Retina (tissue), 1 donor: Measurements from ENCODE around the gene CENPN.

Experiments used
- DNase-seq: peaks from one replicate; pipeline ENCODE4 v3.0.0-alpha.2; 2016

Gene CENPN

DNA sequence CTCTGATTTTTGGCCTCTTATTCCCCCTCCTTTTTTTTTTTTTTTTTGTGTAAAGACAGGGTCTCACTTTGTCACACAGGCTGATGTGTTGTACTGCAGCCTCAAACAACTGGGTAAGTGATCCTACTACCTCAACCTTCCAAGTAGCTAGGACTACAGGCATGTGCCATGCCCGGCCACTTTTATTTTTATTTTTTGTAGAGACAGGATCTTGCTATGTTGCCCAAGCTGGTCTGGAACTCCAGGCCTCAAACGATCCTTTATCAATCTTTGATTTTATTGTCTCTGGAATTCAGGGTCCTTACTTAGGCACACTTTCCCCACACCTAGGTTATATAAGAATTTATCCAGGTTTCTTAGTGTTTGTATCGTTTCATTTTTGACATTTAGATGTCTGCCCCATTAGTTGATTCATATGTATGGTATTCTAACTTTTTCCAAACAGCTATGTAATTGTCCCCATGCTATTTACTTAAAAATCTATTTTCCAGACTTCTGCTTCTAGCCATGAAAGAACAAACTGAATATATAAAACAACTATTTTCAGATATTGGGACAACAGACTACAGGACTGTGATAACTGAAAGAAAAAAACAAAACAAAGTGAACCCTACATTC lies 14.2 kb upstream of the CENPN start:
- DNase-seq = no peak

GRCh38 chr16:80993307-80993706 lies 13.7 kb upstream of the CENPN start:
- no peak for DNase-seq

- DNase-seq = no peak
These were observed 13.2 kb upstream of the CENPN start for GRCh38 chr16:80993834-80994233.

DNA sequence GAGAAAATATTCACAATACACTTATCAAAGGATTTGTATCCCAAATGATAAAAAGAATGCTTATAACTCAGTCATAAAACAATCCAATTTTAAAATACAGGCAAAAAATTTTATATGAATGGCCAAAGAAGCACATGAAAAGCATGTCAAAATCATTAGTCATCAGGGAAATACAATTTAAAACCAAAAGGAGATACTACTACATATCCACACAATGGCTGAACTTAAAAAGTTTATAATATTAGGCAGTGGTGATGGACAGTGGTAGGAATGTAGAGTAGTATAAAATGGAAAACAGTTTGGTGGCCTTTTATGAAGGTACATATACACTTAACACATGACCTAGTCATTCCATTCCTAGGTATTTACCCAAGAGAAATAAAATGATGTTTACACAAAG lies 12.6 kb upstream of the CENPN start:
- no peak for DNase-seq

GRCh38 chr16:80996688-80997138 lies 10.3 kb upstream of the CENPN start:
- DNase-seq = no peak

DNA sequence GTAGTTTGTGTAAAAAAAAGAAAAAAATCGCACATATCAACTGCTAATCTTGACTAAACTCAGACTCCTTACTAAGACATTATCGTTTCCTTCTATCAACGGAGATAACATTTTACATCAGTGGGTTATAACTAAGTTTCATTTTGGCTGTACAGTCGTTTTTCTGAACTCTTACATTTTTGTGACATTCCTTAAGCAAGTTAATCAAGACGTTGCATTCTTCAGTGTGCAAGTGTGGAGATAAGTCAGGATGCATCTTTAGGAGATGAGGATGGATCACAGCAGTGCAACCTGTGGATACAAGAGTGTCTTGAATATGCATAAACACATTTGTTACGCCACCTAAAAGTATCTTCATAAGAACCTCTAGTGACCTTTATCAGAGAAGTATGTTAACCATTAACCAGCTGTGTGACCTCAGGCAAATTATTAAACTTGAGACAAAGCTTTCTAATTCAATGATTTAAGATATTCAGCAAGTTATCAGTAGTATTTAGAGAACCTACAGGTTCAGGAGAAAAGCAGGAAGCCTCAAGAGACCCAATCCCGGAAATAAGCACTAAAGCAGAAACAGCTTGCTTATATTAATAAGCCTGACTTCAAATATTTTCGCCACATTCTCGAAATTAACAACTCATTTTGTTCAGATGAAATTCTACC lies 9.7 kb upstream of the CENPN start:
- DNase-seq = no peak

DNA sequence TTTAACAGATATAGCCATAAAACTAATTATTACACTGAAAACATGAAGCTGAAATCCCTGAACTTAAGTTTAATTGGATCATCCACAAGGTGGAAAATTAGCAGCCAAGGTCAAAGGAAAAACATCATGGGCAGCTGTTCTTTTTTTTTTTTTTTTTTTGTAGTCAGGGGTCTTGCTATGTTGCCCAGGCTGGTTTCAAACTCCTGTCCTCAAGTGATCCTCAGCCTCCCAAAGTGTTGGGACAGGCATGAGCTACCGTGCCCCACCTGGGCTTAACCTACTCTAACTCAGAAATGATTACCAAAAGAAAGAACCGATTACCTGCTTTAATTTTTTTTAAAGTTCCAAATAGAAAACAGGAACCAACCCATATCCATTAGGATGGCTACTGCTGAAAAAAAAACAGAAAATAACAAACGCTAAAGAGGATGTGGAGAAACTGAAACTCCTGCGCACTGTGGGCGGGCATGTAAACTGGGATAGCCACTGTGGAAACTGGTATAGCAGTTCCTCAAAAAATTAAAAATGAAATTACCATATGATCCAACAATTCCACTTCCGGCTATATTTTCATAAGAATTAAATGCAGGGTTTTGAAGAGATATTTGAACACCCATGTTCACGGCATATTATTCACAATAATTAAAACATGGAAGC lies 8.9 kb upstream of the CENPN start:
- no peak for DNase-seq

GRCh38 chr16:81000873-81001272 lies 6.1 kb upstream of the CENPN start:
- DNase-seq = no peak

DNA sequence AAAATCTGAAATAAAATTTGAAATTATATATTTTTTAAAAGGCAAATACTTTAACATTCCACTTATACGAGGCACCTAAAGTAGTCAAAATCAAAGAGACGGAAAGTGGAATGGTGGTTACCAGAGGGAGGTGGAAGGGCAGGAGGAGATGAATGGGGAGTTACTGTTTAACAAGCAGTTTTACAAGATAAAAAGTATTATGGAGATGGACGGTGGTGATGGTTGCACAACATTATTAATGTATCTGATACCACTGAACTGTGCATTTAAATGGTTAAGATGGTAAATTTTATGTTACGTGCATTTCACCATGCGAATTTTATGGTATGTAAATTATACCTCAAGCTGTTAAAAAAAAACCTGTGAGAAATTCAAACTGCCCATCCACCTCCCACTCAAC lies 5.7 kb upstream of the CENPN start:
- no peak for DNase-seq

GRCh38 chr16:81003064-81003463 lies 4.0 kb upstream of the CENPN start:
- no peak for DNase-seq

DNA sequence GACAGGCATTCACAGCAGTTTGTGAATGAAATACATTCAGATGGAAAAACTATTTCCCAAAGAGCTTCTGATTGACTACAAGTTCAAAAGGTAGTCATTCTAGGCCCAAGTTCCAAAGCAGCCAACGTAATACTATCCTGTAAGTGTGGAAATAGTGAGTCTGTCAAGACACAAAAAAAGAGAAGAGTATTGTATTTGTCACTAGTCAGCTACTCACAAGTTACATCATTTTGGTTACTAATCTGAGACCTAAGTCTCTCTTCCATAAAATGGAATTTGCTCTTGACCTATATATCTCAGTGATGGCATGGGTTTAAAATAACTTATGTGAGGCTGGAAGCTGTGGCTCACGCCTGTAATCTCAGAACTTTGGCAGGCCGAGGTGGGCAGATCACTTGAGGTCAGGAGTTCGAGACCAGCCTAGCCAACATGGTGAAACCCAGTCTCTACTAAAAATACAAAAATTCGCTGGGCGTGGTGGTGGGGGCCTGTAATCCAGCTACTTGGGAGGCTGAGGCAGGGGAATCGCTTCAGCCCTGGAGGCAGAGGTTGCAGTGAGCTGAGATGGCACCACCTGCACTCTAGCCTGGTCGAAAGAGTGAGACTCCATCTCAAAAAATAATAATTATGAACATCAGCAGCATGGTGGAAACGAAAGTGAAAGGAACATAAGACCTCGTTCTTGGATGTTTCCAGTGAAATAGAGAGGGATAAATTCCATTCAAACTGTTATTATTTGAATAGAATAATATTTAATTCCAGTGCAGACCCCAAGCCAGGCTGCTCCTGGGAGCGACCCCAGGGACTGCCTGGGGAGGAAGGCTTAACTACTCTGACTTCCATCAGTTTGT lies 3.2 kb upstream of the CENPN start:
- no peak for DNase-seq

- DNase-seq = peak; percentile 52
These were observed 2.2 kb upstream of the CENPN start for GRCh38 chr16:81004646-81005353.

- peak; percentile 21 for DNase-seq
These were observed 1.3 kb upstream of the CENPN start for GRCh38 chr16:81005610-81006161.

GRCh38 chr16:81006211-81006812 lies 702 bp upstream of the CENPN start:
- DNase-seq = no peak

- peak; percentile 10 for DNase-seq
These were observed 1.4 kb downstream of the CENPN start for GRCh38 chr16:81008505-81008789.

GRCh38 chr16:81012974-81013373 lies 6.0 kb downstream of the CENPN start:
- DNase-seq = no peak

- DNase-seq = no peak
These were observed 7.7 kb downstream of the CENPN start for GRCh38 chr16:81014672-81015071.

DNA sequence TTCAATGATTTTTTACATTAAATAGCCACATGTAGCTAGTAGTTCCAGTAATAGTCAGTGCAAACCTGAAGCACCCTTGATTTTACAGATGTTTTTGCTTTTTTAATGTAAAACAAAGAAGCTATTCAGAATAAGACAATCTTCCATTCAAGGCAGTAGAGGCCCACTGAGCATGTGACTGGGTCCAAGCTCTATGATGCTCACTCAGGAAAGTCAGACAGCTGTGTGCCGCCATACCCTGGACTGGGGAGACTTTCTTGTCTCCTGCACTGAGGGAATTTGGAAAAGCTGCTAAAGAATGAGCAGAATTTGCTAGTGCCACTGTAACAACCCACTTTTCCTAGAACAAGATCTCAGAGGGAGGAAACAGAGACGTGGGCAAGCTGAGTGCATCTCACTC lies 11.5 kb downstream of the CENPN start:
- no peak for DNase-seq

DNA sequence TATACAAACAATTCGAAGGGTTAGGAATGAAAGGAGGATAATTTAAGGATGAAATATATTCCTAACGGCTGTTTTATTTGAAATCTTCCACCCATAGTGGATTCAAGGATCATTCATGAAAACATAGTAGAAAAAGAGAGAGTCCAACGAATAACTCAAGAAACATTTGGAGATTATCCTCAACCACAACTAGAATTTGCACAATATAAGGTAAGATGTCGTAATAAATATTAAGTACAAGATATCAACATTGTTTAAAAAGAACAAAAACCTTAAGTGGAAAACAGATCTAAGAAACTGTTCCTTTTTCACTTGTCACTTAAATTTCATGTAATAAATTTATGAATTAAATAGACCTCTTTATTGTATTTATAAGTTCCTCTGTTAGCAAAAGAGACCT lies 19.4 kb downstream of the CENPN start:
- no peak for DNase-seq

GRCh38 chr16:81029930-81030604 lies 23.1 kb downstream of the CENPN start:
- DNase-seq = no peak

DNA sequence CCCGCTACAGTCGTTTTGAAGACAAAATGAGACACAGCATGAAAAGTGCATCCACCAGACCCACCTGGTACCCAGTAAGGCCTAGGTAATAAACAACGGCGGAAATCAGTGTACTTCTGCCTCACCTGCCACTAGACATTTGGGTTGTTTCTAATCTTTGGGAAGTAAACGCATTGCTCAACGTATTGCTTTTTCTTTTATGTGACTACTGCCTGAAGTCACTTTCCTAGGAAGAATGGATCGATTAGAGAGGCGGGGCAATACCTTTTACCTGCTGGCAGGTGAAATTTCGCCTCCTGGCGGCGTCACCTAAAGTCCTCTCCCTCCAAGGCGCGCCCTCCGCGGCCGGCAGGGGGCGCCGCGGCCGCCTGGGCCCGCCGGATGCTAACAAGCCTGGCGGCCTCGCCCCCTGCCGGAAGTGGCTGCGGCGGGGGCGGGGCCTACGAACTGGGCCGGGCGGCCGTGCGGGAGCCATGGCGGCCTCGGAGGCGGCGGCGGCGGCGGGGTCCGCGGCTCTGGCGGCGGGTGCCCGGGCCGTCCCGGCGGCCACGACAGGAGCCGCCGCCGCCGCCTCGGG lies 28.5 kb downstream of the CENPN start, which contains the start of gene ATMIN:
ATMIN (plus strand) TSS at position 445 of the 577 bp plus-strand sequence; CDS start at position 474, 29 bp downstream.
- DNase-seq = peak; percentile 91
